Measurements from ENCODE around the gene GAL3ST2.

Gene GAL3ST2

DNA sequence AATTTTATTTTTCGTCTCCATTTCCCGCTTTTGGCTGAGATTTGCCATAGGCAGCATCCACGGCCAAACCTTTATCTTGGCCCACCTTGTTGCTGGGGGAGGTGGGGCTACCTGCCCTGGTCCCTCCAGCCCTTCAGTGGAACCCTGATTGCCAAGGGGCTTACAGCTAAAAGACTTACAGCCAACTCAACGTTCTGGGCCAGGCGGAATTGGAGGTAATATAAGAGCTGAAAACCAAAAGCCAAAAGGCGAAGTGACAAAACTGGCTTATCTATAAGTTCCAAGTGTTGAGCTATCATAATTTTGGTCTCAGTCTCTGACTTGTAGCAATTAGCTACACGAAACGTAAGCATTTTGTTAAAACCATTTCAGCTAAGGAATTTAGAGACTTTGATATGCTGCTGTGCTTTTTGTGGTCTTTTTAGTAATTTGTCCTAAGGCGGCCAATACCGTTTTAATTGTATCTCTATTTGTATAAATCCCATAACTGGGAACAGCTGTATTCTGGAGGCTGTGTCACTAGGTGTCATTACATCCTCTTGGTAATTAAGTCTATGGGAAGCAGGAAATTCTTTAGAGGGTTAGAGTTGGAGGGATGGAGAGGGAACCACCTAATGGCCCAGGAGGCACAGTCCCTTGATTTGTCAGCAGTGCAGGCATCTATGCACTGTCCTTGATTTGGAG is 58.0 kb downstream of the GAL3ST2 start:
- DNase-seq (ENCODE audit: low read depth, low spot score), result peak; percentile 68
- H3K9me3 ChIP-seq (ENCODE audit: low read depth, low read length), result no peaks in the 10 kb centered on the region; the same call in 1 of the 2 replicates
- H3K27ac ChIP-seq, result peak overlapping the region; percentile 93
- H3K9ac ChIP-seq (ENCODE audit: insufficient read length), result peak overlapping the region; percentile 4
- no peaks in the 10 kb centered on the region for H3K36me3 ChIP-seq (ENCODE audit: insufficient read depth, low read length)
- TF ChIP-seq EZH2 (IDR thresholded peaks at IDR 0.05) (no peak), FOXP2 (optimal IDR thresholded peaks at IDR 0.05; ENCODE audit: control extremely low read depth, extremely low read length, insufficient read depth) (no peak), POLR2AphosphoS5 (IDR thresholded peaks at IDR 0.05; ENCODE audit: borderline replicate concordance, low read depth, low read length) (no peak; the same call in 1 of the 2 replicates)
- H3K4me3 ChIP-seq, result peak overlapping the region; percentile 72

DNA sequence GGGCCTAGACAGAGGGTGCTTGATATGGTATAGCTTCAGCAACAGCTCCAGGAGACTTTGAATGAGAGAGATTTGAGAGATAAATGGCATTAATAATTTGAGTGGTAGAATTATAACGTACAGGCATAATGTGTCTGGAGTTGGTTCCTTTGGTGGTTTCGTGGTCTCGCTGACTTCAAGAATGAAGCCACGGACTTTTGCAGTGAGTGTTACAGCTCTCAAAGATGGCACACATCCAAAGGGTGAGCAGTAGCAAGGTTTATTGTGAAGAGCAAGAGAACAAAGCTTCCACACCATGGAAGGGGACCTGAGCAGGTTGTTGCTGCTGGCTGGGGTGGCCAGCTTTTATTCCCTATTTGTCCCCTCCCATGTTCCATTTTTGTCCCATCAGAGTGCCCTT is 59.0 kb downstream of the GAL3ST2 start:
- H3K9me3 ChIP-seq (ENCODE audit: low read depth, low read length), result no peaks in the 10 kb centered on the region; the same call in 1 of the 2 replicates
- no peak overlapping the region for H3K9ac ChIP-seq (ENCODE audit: insufficient read length)
- H3K4me3 ChIP-seq, result no peak overlapping the region
- no peak overlapping the region for H3K27ac ChIP-seq
- TF ChIP-seq EZH2 (IDR thresholded peaks at IDR 0.05), result no peak
- no peak for TF ChIP-seq FOXP2 (optimal IDR thresholded peaks at IDR 0.05; ENCODE audit: control extremely low read depth, extremely low read length, insufficient read depth)
- TF ChIP-seq POLR2AphosphoS5 (IDR thresholded peaks at IDR 0.05; ENCODE audit: borderline replicate concordance, low read depth, low read length), result no peak
- no peak for DNase-seq (ENCODE audit: low read depth, low spot score)
- no peaks in the 10 kb centered on the region for H3K36me3 ChIP-seq (ENCODE audit: insufficient read depth, low read length)

DNA sequence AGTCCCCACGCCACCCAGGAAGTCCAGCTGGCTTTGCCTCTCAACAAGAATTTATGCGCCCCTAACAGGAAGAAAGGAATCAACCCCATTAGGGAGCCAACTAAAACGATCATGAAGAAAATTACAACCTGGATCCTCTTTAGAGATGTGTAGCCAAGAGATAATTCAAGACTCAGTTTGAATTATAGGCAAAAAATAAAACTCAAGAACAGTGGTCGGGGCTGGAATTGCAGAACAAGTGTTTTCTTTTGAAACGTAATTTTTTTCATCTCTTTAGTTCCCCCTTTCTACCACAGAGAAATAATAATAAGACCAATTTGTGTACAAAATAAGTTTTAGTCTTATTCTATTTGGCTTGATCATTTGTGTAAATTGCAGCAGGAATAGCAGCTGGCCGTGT is 59.7 kb downstream of the GAL3ST2 start:
- TF ChIP-seq FOXP2 (optimal IDR thresholded peaks at IDR 0.05; ENCODE audit: control extremely low read depth, extremely low read length, insufficient read depth) (no peak), EZH2 (IDR thresholded peaks at IDR 0.05) (no peak), POLR2AphosphoS5 (IDR thresholded peaks at IDR 0.05; ENCODE audit: borderline replicate concordance, low read depth, low read length) (no peak)
- no peak for DNase-seq (ENCODE audit: low read depth, low spot score)
- H3K27ac ChIP-seq, result no peak overlapping the region
- no peaks in the 10 kb centered on the region for H3K36me3 ChIP-seq (ENCODE audit: insufficient read depth, low read length)
- H3K9ac ChIP-seq (ENCODE audit: insufficient read length), result no peak overlapping the region
- no peak overlapping the region for H3K4me3 ChIP-seq
- H3K9me3 ChIP-seq (ENCODE audit: low read depth, low read length), result no peaks in the 10 kb centered on the region; the same call in 1 of the 2 replicates

DNA sequence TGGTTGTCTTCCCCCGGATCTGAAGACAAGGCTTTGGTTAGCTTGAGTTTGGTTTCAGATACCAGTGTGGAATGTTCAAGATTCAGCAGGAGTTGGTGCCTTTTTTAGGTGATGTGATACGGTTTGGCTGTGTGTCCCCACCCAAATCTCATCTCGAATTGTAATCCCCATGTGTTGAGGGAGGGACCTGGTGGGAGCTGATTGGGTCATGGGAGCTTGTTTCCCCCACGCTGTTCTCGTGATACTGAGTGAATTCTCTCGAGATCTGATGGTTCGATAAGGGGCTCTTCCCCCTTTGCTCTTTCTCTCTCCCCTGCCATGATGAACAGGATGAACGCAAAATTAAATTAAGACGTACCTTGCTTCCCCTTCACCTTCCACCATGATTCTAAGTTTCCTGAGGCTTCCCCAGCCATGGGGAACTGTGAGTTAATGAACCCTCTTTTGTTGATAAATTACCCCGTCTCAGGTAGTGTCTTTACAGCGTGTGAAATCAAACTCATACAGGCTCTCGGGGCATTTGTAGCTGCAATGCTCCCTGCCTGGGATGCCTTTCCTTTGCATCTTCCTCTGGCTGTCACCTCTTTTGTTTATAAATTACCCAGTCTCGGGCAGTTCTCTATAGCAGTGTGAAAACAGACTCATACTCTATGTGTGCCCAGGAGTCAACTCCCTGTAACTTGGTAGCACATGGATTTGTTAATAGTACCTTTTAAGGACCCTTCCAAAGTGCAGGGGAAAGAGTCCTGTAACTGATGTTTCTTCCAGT is 60.8 kb downstream of the GAL3ST2 start:
- H3K36me3 ChIP-seq (ENCODE audit: insufficient read depth, low read length), result no peaks in the 10 kb centered on the region
- no peak for TF ChIP-seq POLR2AphosphoS5 (IDR thresholded peaks at IDR 0.05; ENCODE audit: borderline replicate concordance, low read depth, low read length)
- no peak for TF ChIP-seq FOXP2 (optimal IDR thresholded peaks at IDR 0.05; ENCODE audit: control extremely low read depth, extremely low read length, insufficient read depth)
- TF ChIP-seq EZH2 (IDR thresholded peaks at IDR 0.05), result no peak
- no peaks in the 10 kb centered on the region; the same call in 1 of the 2 replicates for H3K9me3 ChIP-seq (ENCODE audit: low read depth, low read length)
- no peak overlapping the region for H3K4me3 ChIP-seq
- no peak overlapping the region for H3K9ac ChIP-seq (ENCODE audit: insufficient read length)
- DNase-seq (ENCODE audit: low read depth, low spot score), result no peak
- H3K27ac ChIP-seq, result no peak overlapping the region

DNA sequence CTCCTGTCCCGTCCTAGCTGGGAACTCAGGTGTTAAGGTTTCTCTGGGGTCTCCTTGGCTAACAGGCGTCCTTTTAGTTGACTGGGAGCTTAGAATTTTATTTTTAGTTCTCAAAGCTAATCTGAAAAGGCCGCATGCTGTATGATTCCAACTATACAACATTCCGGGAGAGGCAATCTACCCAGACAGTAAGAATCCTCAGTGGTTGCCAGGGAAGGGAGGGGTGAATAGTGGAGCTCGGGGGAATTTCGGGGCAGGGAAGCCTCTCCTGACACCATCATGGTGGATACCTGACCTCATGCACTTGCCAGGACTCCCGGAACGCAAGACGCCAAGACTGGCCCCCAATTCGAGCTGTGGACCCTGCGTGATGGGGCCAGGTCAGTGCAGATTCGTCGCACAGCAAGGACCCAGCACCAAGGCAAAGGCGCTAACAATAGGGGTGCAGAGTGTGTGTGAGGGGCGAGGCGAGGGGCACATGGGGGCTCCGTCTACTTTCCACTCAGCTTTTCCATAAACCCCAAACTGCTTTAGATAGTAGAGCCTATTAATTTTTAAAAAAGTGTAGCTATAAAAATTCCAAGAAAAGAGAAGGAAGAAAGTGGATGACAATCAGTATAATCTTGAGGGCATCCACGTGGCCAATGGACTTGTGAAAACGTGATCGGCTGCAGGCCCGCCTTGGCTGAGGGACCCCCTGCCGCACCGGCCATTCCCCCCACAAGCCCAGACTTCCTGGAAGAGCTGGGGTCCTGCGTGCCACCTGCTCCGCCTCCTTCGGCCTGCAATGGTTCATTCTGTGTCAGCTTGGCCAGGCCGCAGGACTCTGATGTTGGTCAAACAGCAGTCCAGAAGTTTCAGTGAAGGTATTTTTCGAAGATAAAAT is 64.8 kb downstream of the GAL3ST2 start:
- Histone ChIP-seq H3K36me3 (ENCODE audit: insufficient read depth, low read length) (no peaks in the 10 kb centered on the region), H3K27ac (no peak overlapping the region), H3K9me3 (ENCODE audit: low read depth, low read length) (no peaks in the 10 kb centered on the region), H3K4me3 (no peak overlapping the region), H3K9ac (ENCODE audit: insufficient read length) (no peak overlapping the region)
- no peak for DNase-seq (ENCODE audit: low read depth, low spot score)
- TF ChIP-seq EZH2 (IDR thresholded peaks at IDR 0.05) (no peak), POLR2AphosphoS5 (IDR thresholded peaks at IDR 0.05; ENCODE audit: borderline replicate concordance, low read depth, low read length) (no peak), FOXP2 (optimal IDR thresholded peaks at IDR 0.05; ENCODE audit: control extremely low read depth, extremely low read length, insufficient read depth) (no peak)

DNA sequence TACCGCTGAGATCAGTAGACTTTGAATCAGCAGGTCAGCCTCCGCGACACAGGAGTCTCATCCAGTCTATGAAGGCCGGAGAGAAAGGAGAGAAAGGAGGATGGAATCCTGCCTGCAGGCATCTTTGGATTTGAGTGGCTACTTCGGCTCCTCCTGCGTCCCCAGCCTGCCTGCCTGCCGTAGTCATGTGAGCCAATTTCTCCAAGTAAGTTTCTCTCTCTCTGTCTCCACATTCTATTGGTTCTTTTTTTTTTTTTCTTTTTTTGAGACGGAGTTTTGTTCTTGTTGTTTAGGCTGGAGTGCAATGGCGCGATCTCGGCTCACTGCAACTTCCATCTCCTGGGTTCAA is 65.4 kb downstream of the GAL3ST2 start:
- H3K9me3 ChIP-seq (ENCODE audit: low read depth, low read length), result no peaks in the 10 kb centered on the region
- H3K36me3 ChIP-seq (ENCODE audit: insufficient read depth, low read length), result no peaks in the 10 kb centered on the region
- H3K27ac ChIP-seq, result no peak overlapping the region
- H3K9ac ChIP-seq (ENCODE audit: insufficient read length), result no peak overlapping the region
- no peak overlapping the region for H3K4me3 ChIP-seq
- DNase-seq (ENCODE audit: low read depth, low spot score), result no peak
- no peak for TF ChIP-seq FOXP2 (optimal IDR thresholded peaks at IDR 0.05; ENCODE audit: control extremely low read depth, extremely low read length, insufficient read depth)
- TF ChIP-seq POLR2AphosphoS5 (IDR thresholded peaks at IDR 0.05; ENCODE audit: borderline replicate concordance, low read depth, low read length), result no peak
- no peak for TF ChIP-seq EZH2 (IDR thresholded peaks at IDR 0.05)

DNA sequence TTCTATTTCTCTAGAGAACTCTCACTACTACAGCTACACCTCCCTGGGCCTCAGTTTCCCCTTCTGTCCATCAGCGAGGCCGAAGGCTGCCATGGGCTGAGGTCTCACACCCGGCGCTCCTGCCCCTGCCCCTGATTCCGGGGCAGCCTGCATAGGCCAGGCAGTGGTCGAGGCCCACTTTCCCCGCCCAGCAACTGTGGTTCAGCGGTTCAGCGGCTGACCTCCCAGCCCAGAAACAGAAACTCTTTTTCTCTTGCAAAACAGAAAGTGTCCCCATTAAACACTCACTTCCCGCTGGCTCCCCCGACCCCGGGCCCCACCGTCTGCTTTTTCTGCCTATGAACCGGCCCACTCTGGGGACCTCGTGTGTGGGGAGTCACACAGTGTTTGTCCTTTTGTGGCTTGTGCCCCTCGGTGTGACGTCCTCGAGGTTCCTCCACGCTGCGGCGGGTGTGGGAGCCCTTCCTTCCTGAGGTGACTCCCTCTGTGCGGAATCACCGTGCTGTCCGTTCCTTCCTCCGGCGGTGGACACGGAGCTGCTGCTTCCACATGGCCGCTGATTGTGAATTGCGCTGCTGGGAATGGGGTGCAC is 66.1 kb downstream of the GAL3ST2 start:
- DNase-seq (ENCODE audit: low read depth, low spot score), result no peak
- Histone ChIP-seq H3K9ac (ENCODE audit: insufficient read length) (no peak overlapping the region), H3K9me3 (ENCODE audit: low read depth, low read length) (no peaks in the 10 kb centered on the region)

More for the DNA sequence above, 66.1 kb downstream of the GAL3ST2 start:
- TF ChIP-seq FOXP2 (optimal IDR thresholded peaks at IDR 0.05; ENCODE audit: control extremely low read depth, extremely low read length, insufficient read depth) (no peak), POLR2AphosphoS5 (IDR thresholded peaks at IDR 0.05; ENCODE audit: borderline replicate concordance, low read depth, low read length) (no peak), EZH2 (IDR thresholded peaks at IDR 0.05) (no peak)
- Histone ChIP-seq H3K4me3 (no peak overlapping the region), H3K27ac (no peak overlapping the region), H3K36me3 (ENCODE audit: insufficient read depth, low read length) (no peaks in the 10 kb centered on the region)

Measured in SK-N-MC (cell line).